Thyroid gland (tissue), 4 donors: Measurements from ENCODE around the gene SKOR2.

ENCODE experiments used
- CTCF ChIP-seq, 6 experiments: fragments of 200-600 bp in 3 of 6; fragments of 450-650 bp in 3 of 6; sonication (generic) in 3 of 6; IDR thresholded peaks; one replicate each; pipeline ENCODE4 v1.5.1; 2016 to 2019; ENCODE audit warnings: antibody characterized with exemption in 6 of 6, mild to moderate bottlenecking in 2 of 6, inconsistent platforms in 1 of 6, moderate library complexity in 1 of 6
- POLR2A ChIP-seq, 2 donors: fragments of 450-650 bp; IDR thresholded peaks; one replicate each; pipeline ENCODE4 v1.6.1; 2017; ENCODE audit warnings: antibody characterized with exemption in 2 of 2, mild to moderate bottlenecking in 2 of 2, moderate library complexity in 1 of 2

- TF ChIP-seq POLR2A (IDR thresholded peaks at IDR 0.05) (no peak), CTCF (IDR thresholded peaks at IDR 0.05) (no peak)
Measured at GRCh38 chr18:47294801-47295200, 43.3 kb upstream of the SKOR2 start.
